Thymus (tissue), 11 donors: ENCODE data around the gene IDUA. TPM values are rescaled to one million over a fixed set of nuclear protein-coding genes. Genes with fewer than 3 reads are reported as not detected.
"Not testable (repeated sequence)": the region's sequence is repeated elsewhere in the genome, so short reads cannot be mapped to it uniquely, and the experiment has no call there.

ENCODE experiments used
- DNase-seq, 9 donors: peaks; one replicate each; pipeline ENCODE4 v3.0.0-alpha.2; 2013; ENCODE audit warnings: low spot score in 9 of 9, low read depth in 6 of 9, missing footprints in 1 of 9
- H3K27ac ChIP-seq, 2 donors: one replicate each; pipeline ENCODE4 v1.5.1; 2013; ENCODE audit warnings: control low read depth in 1 of 2, low read depth in 1 of 2, low read length in 1 of 2, mild to moderate bottlenecking in 1 of 2, moderate library complexity in 1 of 2
- H3K27me3 ChIP-seq, 2 donors: one replicate each; pipeline ENCODE4 v1.5.1; 2013; ENCODE audit warnings: low read length in 1 of 2; ENCODE audit not compliant: control insufficient read depth in 2 of 2, insufficient read depth in 1 of 2
- H3K36me3 ChIP-seq, 2 donors: one replicate each; pipeline ENCODE4 v1.5.1; 2013; ENCODE audit warnings: low read length in 1 of 2, mild to moderate bottlenecking in 1 of 2, moderate library complexity in 1 of 2; ENCODE audit not compliant: control insufficient read depth in 2 of 2, insufficient read depth in 2 of 2
- H3K4me1 ChIP-seq, 2 donors: one replicate each; pipeline ENCODE4 v1.5.1; 2013; ENCODE audit warnings: low read length in 2 of 2; ENCODE audit not compliant: control insufficient read depth in 2 of 2, insufficient read depth in 2 of 2
- H3K4me3 ChIP-seq, 2 donors: one replicate each; pipeline ENCODE4 v1.5.1; 2013; ENCODE audit warnings: low read length in 2 of 2, control low read depth in 1 of 2, mild to moderate bottlenecking in 1 of 2
- H3K9me3 ChIP-seq, 2 donors: one replicate each; pipeline ENCODE4 v1.5.1; 2013; ENCODE audit warnings: low read length in 1 of 2, mild to moderate bottlenecking in 1 of 2; ENCODE audit not compliant: control insufficient read depth in 2 of 2, insufficient read depth in 1 of 2
- WGBS: extraction: QIAGEN DNeasy Blood & Tissue Kit; methylation state at CpG from one replicate; pipeline ENCODE4 v1.1.7; 2013; 5-methylcytosine and 5-hydroxymethylcytosine counted together
- polyA plus RNA-seq: library from polyadenylated mRNA; stranded (reverse); fragments of 200-250 nt; gene quantifications from one replicate; pipeline ENCODE4 v1.2.3, GENCODE V29; 2013
- total RNA-seq: library from RNA; stranded (reverse); fragments of 120-200 nt; gene quantifications from one replicate; pipeline ENCODE4 v1.2.4, GENCODE V29; 2013
- donor health status: healthy.

Gene IDUA
- total and polyA plus RNA-seq, 2 donors, result 12.6 to 27.4 TPM

- no peak for DNase-seq
Measured at GRCh38 chr4:1052231-1052671, 65.4 kb downstream of the IDUA start.

DNA sequence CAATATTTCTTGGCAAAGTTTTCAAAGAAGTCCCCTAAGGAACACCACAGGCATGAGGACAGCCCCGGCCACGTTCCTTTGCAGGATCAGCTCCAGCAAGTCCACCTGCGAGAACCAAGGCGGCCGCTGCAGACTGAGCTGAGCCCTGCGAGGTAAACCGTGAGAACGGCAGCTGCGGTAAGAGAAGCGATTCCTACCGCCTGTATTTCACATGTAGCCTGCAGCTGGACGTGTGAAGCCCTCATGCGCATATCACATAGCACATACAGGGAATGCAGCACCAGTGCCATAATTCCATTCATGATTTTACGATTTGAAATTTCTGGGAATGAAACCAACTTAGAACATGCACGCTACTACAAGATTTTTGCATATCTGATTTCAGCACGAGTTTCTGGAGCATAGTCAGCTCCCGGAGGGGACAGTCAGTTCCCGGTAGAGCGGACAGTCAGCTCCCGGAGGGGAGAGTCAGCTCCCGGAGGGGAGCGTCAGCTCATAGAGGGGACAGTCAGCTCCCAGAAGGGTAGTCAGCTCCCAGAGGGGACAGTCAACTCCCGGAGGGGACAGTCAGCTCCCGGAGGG, 66.3 kb downstream of the IDUA start:
- no peak overlapping the region for H3K27ac ChIP-seq
- H3K36me3 ChIP-seq, result no peaks in the 10 kb centered on the region
- H3K4me3 ChIP-seq, result no peak overlapping the region
- peaks cover 0 to 7% of the 10 kb centered on the region in 2 donors for H3K9me3 ChIP-seq
- 89% methylated on average over 24 of the region's 24 CpGs for WGBS
- no peak for DNase-seq
- H3K4me1 ChIP-seq, result peaks cover 4 to 10% of the 10 kb centered on the region in 2 donors
- peaks cover 2 to 72% of the 10 kb centered on the region in 2 donors for H3K27me3 ChIP-seq

More at GRCh38 chr4:1052231-1052671, 65.4 kb downstream of the IDUA start:
- peaks cover 2 to 80% of the 10 kb centered on the region in 2 donors for H3K27me3 ChIP-seq
- H3K9me3 ChIP-seq, result peaks cover 0 to 7% of the 10 kb centered on the region in 2 donors
- peaks cover 4 to 10% of the 10 kb centered on the region in 2 donors for H3K4me1 ChIP-seq
- H3K4me3 ChIP-seq, result no peak overlapping the region
- no peak overlapping the region for H3K27ac ChIP-seq
- 82% methylated on average over 15 of the region's 15 CpGs for WGBS
- no peaks in the 10 kb centered on the region for H3K36me3 ChIP-seq

DNA sequence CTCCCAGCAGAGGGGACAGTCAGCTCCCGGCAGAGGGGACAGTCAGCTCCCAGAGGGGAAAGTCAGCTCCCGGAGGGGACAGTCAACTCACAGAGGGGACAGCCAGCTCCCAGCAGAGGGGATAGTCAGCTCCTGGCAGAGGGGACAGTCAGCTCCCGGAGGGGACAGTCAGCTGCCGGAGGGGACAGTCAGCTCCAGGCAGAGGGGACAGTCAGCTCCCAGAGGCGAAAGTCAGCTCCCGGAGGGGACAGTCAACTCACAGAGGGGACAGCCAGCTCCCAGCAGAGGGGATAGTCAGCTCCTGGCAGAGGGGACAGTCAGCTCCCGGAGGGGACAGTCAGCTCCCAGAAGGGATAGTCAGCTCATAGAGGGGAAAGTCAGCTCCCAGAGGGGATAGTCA, 67.0 kb downstream of the IDUA start:
- WGBS, result 98% methylated on average over 7 of the region's 7 CpGs
- not testable (repeated sequence) for DNase-seq

More for the DNA sequence above, 67.0 kb downstream of the IDUA start:
- not testable (repeated sequence) for H3K4me1 ChIP-seq, H3K27ac ChIP-seq, H3K4me3 ChIP-seq, H3K9me3 ChIP-seq, H3K36me3 ChIP-seq
- H3K27me3 ChIP-seq, result peaks cover 2 to 71% of the 10 kb centered on the region in 2 donors

Other genes with a start within 250 kb of the IDUA start
- gene CPLX1, start 160.9 kb upstream of the IDUA start, total RNA-seq, result 3.5 TPM
- gene CPLX1, start 160.9 kb upstream of the IDUA start, polyA plus RNA-seq, result 7.9 TPM
- 47.5 TPM for gene GAK, start 54.7 kb upstream of the IDUA start, total RNA-seq
- gene GAK, start 54.7 kb upstream of the IDUA start, polyA plus RNA-seq, result 230 TPM
- gene TMEM175, start 54.6 kb upstream of the IDUA start, total RNA-seq, result 10.9 TPM
- gene TMEM175, start 54.6 kb upstream of the IDUA start, polyA plus RNA-seq, result 87.1 TPM
- 11.3 TPM for gene DGKQ, start 13.5 kb upstream of the IDUA start, total RNA-seq
- 24.1 TPM for gene DGKQ, start 13.5 kb upstream of the IDUA start, polyA plus RNA-seq
- 0.14 TPM for gene SLC26A1, start 6.4 kb downstream of the IDUA start, total RNA-seq
- 0.41 TPM for gene SLC26A1, start 6.4 kb downstream of the IDUA start, polyA plus RNA-seq
- 1.7 TPM for gene FGFRL1, start 24.6 kb downstream of the IDUA start, total RNA-seq
- 6.2 TPM for gene FGFRL1, start 24.6 kb downstream of the IDUA start, polyA plus RNA-seq
- gene RNF212, start 126.5 kb downstream of the IDUA start, total RNA-seq, result 1.1 TPM
- gene RNF212, start 126.5 kb downstream of the IDUA start, polyA plus RNA-seq, result 11.2 TPM
- 5.3 TPM for gene SPON2, start 185.5 kb downstream of the IDUA start, total RNA-seq
- 48.2 TPM for gene SPON2, start 185.5 kb downstream of the IDUA start, polyA plus RNA-seq